Choroid plexus epithelial cell (primary cell): Measurements from ENCODE around the gene AVPR2.

Source experiments
- DNase-seq: peaks from one replicate; pipeline ENCODE4 v3.0.0-alpha.2; 2010; ENCODE audit warnings: low read depth
- H3K4me3 ChIP-seq: 2 replicates; pipeline ENCODE4 v1.5.1; 2011; ENCODE audit warnings: low read depth, mild to moderate bottlenecking, control low read depth, low read length, moderate library complexity
- TF ChIP-seq, protein P1 (sequence below): conservative IDR thresholded peaks from 2 replicates; pipeline ENCODE4 v1.5.1; 2011; ENCODE audit warnings: low read depth, mild to moderate bottlenecking, control low read depth, inconsistent platforms, low read length, moderate library complexity

The AVPR2 gene

GRCh38 chrX:153926858-153927671 lies 22.6 kb downstream of the AVPR2 start:
- DNase-seq, result peak; percentile 18

GRCh38 chrX:153927672-153927921 lies 23.1 kb downstream of the AVPR2 start:
- TF ChIP-seq, protein P1, sequence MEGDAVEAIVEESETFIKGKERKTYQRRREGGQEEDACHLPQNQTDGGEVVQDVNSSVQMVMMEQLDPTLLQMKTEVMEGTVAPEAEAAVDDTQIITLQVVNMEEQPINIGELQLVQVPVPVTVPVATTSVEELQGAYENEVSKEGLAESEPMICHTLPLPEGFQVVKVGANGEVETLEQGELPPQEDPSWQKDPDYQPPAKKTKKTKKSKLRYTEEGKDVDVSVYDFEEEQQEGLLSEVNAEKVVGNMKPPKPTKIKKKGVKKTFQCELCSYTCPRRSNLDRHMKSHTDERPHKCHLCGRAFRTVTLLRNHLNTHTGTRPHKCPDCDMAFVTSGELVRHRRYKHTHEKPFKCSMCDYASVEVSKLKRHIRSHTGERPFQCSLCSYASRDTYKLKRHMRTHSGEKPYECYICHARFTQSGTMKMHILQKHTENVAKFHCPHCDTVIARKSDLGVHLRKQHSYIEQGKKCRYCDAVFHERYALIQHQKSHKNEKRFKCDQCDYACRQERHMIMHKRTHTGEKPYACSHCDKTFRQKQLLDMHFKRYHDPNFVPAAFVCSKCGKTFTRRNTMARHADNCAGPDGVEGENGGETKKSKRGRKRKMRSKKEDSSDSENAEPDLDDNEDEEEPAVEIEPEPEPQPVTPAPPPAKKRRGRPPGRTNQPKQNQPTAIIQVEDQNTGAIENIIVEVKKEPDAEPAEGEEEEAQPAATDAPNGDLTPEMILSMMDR, result no peak
- DNase-seq, result no peak
- peak overlapping the region; percentile 67 for H3K4me3 ChIP-seq

More at GRCh38 chrX:153926858-153927671, 22.6 kb downstream of the AVPR2 start:
- H3K4me3 ChIP-seq, result peak overlapping the region; percentile 67
- TF ChIP-seq, protein P1, result no peak

- H3K4me3 ChIP-seq, result peak overlapping the region; percentile 67
- peak; percentile 99 for DNase-seq
- TF ChIP-seq, protein P1, result peak; percentile 13
Observed at GRCh38 chrX:153927922-153928760, 23.7 kb downstream of the AVPR2 start.

- H3K4me3 ChIP-seq, result no peak overlapping the region
- TF ChIP-seq, protein P1, result no peak
- DNase-seq, result no peak
Observed at GRCh38 chrX:153928846-153929245, 24.4 kb downstream of the AVPR2 start.

GRCh38 chrX:153929576-153929975 lies 25.1 kb downstream of the AVPR2 start:
- TF ChIP-seq, protein P1, result no peak
- no peak for DNase-seq
- H3K4me3 ChIP-seq, result no peak overlapping the region

DNA sequence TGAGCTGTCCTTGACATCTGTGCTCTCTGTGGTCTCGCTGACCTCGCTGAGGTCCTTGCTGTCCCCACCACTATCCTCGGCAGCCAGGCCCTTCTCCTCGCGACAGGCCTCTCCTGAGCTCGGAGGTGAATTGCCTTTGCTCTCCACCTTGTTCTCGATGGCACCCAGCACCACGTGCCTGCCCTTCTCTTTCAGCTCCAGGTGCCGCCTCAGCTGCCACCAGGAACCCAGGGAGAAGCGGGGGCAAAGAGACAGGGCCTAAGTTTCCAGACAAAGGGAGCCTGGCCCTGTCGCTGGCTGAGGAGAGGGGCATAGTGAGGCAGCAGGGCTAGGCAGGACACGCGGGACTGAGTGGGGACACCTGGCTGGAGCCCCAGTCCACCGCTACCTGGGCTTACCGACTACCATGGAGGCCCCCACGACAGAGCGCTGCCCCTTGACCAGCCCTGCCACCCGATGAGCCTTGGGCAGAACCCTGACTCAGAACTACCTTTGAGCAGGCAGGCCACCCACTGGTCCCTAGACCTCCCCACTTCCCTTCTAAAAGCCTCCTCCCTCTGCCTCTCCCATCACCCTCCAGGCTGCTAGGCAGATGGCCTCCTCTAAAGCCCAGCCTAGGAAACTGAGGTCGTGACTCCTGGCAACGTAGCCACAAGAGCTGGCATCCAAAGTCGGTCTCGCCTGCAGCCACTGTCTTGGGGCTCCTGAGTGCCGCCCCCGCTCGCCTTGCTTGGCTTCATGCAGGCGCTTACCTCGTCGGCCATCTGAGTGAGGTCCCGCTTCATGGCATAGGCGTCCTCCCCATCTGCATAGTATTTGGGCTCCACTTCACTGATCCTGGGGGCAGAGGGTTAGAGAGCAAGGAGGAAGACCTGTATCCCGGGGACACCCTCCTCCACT lies 25.8 kb downstream of the AVPR2 start:
- DNase-seq, result no peak
- H3K4me3 ChIP-seq, result no peak overlapping the region
- TF ChIP-seq, protein P1, result no peak
